Measurements from ENCODE around the gene CORO2A.

GRCh38 chr9:98230304-98230703 is 37.9 kb upstream of the CORO2A start:
- TF ChIP-seq CTCF (conservative IDR thresholded peaks at IDR 0.05) (no peak), ZFX (IDR thresholded peaks at IDR 0.05) (no peak)
